HG02840 (cell line): ENCODE results near the gene FOSL1.

Source experiments
- ATAC-seq: cut with Tn5 transposase; IDR thresholded peaks from one replicate; pipeline ENCODE4 v1.9.1; 2021; ENCODE audit warnings: mild to moderate bottlenecking, moderate library complexity, moderate number of reproducible peaks; ENCODE audit not compliant: unreplicated experiment, low FRiP score

The FOSL1 gene

DNA sequence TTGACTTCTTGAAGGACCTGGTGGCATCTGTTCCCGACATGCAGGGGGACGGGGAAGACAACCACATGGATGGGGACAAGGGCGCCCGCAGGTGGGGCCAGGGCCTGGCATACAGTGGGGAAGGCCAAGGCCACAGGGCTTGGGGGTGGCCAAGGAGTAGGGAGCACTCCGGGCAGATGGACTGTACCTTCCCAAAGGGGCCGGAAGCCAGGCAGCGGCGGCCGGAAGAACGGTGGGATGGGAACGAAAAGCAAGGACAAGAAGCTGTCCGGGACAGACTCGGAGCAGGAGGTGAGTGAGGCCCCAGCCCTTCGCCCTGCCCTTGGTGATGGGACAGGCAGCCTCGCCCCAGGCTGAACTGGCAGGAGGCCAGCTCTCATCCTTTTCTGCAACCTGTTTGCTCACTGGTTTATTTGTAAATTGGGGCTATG lies 20.2 kb upstream of the FOSL1 start:
- ATAC-seq, result no peak

DNA sequence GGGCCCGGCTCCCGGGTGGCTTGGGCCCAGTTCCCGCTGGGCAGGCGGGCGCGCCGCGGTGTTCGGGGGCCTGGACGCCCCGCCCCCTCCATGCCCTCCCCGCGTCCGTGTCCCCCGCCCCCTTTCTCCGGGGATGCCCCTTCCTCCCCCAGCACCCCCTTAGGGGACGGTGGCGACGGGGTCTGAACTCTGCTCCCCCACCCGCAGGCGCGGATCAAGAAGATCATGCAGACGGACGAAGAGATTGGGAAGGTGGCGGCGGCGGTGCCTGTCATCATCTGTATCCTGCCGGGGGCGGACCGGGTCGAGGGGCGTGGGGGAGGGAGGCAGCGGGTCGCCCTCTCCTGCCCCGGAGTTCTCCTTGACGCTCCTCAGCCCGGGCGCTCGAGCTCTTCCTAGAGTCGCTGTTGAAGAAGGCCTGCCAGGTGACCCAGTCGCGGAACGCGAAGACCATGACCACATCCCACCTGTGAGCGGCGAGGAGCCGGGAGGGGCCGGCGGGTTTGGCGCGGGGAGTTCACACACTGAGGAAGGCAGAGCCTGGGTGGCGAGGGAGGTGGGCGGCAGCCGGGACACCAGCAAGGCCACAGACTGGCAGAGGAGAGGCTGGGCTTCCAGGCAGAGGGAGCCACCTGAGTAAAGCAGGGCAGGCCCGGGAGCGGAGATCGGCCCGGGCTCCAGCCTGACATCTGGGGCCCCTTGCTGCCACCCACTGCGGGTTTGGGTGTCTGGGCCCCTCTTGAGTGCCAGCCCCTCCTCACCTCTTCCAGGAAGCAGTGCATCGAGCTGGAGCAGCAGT lies 19.6 kb upstream of the FOSL1 start:
- peak; percentile 46 for ATAC-seq

DNA sequence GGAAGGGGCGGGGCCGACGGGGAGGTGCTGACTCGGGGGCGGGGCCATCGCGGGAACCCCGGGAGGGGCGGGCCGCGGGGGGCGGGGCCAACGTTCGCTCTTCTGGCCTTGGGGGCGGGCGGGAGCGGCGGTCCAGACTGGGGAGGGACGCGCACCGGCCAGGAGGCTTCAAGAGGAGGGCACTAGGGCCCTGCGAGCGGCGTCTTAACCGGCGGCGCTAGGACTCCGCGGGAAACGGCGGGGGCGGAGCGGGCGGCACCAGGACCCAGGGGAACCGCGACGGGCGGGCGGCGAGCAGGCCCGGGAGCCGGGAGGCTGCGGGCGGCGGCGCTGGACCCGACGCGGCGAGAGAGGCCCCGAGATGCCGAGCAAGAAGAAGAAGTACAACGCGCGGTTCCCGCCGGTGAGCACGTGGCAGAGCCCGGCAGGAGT lies 19.0 kb upstream of the FOSL1 start, which contains the start of gene DRAP1:
DRAP1 (plus strand) TSS at position 286 of the 432 bp plus-strand sequence; CDS start at position 362, 76 bp downstream.
- peak; percentile 87 for ATAC-seq

DNA sequence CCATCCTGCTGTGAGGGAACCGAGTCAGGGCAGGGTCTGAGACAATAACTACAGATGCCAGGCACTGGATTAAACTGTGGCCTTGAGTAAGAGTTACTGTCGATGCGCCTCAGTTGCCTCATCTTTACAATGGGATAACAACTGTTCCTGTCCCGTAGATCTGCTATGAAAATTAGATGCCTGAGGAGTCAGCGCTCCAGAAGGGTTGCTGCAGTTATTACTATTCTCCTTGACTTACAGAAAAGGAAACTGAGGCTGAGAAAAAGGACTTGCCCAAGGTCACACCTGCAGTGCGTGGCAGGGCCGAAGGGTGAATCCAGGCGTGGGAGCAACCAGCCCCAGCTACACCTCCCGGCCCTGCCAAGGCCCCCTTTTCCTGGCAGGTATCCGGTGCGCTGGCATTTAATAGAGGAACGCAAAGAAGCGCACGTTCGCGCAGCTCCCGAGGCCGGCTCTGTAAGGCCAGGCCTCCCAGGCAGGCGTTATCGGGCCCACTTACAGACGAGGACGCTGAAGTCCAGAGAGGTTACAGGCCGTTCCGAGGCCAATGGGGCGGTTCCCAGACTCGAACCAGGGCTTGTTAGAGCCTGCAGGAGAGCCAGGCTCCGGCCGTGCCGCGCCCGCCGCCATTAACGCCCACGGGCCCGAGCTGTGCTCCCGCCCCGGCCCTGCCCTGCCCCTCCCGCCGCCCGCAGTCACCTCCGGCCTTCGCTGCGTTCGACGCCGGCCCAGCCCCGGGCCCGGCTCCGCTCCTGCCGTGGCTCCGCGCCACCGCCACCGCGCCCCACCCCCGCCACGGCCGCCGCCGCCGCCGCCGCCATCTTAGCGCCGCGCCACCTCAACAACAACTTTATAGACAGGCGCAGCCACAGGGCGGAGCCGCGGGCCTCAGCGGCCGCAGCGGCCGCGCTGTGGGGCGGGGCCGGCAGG lies 18.3 kb upstream of the FOSL1 start, which contains the start of gene C11orf68:
C11orf68 (minus strand) TSS at position 852 of the 930 bp plus-strand sequence; CDS start at position 821, 31 bp downstream.
- peak; percentile 45 for ATAC-seq

DNA sequence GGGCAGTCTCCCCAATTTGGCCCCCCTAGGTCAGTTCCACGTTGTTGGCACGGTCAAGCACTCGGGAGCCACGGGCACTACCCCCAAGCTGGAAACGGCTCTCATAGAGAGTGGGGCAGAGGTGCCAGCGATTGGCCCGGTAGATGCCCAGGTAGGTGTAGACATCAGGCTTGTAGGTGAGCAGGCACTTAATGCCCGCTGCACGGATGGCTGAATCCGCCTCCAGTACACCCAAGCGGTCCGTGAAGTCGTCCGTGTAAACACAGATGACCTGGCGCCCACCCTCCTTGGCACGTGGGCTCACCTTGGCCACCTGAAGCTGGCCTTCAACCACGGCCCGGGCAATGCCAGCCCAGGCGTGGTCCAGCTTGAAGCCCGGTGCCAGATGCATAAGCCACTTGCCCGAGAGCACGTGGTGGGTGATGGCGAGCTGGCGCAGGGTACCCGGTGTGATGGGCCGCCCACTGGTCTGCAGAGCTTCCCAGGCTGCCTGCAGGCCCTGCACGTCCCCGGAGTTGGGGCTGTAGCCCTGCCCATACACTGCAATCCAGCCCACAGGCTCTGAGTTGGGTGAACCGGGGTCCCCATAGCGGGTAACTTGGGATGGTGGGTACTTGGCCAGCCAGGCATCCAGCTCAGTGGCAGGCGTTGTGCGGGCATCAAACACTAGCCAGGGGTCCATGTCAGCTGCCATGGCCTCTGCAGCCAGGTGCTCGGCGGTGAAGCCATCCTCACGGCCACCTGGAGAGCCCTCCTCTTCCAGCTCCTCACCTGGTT lies 17.4 kb upstream of the FOSL1 start:
- no peak for ATAC-seq

DNA sequence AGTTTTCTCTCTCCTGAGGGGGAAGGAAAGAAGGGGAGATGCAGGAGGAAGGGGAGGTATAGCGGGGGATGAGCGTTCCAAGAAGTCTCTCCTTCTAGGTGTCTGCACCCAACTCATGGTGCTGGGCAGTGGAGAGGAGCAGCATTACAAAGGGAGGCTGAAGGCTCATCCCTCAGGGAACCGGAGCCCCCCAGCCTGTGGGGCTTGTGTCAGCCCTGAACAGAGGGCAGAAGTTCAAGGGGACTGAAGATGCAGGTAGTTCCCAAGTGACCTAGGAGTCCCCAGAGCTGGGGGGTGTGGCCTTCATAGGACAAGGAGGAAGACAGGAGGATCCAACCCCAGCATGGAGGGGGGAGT lies 16.9 kb upstream of the FOSL1 start:
- no peak for ATAC-seq

DNA sequence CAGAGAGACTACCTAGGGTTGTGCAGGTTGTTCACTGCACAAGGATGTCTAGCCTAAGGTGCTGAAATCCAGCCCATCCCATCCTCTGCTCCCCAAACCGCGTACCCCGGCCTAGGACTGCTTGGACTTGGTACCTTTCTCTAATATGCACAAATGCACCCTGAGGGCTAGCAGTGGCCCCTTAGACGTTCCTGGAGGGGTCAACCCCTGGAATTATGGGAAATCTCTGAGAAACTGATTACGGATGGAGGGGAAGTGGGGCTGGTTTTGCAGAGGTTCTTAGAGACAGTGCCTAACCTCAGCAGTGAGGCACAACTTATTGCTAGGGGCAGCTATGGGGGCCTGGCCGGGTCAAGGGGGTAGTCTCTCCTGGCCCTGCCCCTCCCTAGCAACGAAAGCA lies 16.2 kb upstream of the FOSL1 start:
- no peak for ATAC-seq

DNA sequence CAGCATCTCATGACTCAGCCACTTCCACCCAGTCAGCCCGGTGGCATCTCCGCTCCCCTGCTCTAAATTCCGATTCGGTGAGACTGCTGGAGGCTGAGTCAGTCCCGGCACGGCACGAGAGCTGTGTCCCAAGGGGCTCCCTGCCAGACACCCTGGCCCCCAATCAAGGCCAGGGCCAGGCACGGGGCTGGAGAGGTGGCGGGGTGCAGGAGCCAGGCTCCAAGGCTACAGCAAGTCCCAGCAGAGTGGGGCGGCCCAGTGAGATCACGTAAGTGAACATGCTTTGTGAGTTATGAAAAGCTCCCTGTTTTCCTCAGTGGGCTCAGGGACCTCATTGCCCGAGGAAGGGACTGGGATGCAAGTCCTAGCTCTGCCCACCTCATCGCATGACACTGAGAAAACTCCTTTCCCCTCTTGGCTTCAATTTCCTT lies 15.6 kb upstream of the FOSL1 start:
- no peak for ATAC-seq

DNA sequence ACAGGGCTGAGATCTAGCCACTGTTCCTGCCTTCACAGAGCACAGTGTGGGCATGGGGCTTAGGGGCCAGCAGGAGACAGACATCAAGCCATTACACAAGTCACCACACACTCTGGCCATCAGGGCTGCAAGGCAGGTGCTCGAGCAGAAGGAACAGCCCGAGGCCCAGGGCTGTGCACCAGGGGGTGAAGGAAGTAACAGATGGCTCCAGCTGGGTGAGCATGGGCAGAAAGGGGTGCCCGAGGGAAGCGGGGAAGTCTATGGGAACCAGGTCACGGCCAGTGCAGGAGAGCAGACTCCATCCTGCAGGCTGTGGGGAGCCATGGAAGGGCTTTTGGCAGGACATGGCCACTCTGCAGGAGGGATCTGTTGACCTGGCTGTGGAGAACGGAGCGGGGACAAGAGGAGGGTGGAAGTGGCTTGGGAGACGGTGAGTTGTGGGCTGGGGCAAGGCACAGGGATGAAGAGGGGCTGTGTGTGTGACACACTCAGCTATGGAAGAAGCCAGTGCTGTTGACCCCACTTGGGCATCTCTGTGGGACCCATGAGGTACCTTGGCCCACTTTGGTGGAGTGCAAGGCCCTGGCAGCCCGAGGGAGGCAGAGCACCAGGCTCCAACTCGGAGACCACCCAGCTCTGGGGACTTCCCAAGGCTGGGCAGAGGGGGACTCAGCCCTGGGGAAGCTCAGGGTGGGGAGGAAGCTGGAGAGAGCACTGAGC lies 15.1 kb upstream of the FOSL1 start:
- no peak for ATAC-seq

DNA sequence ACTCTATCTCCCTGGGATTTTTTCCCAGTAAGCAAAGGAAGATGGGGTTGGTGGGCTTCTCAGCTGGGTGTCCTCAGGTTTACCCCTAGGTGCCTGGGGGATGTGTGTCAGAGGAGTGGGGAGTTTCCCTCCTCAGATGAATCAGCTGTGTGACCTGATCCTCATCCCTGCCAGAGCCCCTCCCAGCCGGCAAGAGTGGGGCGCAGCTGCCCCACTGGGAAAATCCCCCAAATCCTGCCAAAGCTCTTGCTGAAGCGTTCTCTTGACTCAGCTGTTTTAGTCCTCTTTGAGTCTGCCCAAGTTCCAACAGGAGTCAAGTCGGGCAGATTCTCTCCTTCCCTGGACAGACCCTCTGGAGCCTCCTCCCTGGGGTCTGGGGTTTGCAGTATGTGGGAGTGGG lies 12.7 kb upstream of the FOSL1 start:
- ATAC-seq, result no peak

DNA sequence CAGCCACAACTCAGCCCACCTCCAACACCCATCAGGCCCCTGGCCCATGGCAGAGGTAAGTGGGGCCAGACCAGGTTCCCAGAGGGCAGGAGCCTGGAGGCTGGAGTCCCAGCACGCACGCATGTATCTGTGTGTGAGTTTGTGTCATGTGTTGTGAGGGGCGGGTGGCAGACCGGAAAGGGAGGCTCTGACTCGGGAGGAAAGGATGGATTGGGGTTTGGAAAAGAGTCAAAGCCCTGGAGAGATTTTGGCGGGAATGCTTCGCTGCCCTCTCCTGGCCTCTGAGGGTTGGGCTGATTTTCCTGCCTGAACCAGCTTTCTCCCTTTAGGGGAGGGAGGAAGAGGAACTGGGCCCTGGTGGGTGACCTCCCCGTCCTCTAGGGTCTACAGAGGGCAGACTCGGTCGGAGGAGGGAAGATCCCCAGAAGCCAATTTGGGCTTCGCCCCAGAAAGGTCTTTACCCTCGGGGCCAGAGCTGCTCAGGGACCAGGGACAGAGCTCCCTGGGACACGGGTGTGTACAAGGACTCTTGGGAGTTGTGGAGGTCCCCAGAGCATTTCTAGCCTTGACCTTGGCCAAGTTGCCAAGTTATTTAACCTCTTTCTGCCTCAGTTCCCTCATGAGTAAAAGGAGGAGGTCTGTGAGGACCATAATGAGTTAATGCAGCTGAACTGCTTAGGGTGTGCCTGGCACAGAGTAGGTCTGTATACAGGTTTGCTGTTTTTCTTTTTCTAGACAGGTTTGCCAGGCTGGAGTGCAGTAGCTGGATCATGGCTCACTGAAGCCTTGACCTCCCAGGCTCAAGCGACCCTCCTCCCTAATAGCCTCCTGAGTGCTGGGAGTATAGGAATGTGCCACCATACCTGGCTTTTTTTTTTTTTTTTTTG lies 11.7 kb upstream of the FOSL1 start:
- no peak for ATAC-seq

DNA sequence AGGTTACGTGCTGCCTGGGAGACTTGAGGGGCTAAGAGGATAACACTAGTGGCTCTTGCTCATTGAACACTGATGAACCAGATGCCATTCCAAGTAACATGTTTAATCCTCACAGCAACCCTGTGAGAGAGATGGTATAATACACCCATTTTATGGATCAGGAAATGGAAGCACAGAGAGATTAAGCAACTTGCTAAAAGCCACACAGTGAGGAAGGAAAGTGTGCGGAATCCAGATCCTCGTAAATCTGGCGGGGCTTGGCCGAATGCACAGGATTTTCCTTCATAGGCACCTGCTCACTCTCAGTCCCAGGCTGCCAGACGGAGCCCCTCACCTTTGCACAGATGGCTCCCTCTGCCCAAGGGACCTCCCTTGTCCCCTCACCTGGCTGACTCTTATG lies 7.7 kb upstream of the FOSL1 start:
- ATAC-seq, result no peak

DNA sequence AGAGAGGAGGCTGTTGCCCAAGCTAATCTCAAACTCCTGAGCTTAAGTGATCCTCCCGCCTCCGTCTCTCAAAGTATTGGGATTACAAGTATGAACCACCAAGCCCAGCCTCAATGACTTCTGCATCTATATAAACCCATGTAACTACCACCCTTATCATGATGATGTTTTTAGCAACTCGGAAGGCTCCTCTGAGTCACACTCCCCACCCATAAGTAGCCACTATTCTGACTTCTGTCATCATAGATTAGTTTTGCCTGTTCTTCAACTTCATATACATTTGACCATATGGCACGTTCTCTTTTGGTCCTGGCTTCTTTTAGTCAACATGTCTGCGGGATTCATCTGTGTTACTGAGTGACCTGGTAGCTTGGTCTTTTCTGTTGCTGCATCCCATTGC lies 6.4 kb upstream of the FOSL1 start:
- ATAC-seq, result no peak

DNA sequence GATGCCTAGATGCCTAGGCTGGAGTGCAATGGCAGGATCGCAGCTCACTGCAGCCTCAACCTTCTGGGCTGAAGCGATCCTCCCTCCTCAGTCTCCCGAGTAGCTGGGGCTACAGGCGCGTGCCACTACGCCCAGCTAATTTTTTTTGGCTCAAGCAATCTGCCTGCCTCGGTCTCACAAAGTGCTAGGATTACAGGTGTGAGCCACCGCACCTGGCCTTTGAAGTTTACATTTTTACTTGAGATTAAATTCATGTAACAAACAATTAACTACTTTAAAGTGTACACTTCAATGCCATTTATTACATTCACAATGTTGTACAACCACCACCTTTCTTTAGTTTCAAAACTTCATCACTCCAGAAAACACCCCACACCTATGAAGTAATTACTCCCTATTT lies 3.5 kb upstream of the FOSL1 start:
- no peak for ATAC-seq

DNA sequence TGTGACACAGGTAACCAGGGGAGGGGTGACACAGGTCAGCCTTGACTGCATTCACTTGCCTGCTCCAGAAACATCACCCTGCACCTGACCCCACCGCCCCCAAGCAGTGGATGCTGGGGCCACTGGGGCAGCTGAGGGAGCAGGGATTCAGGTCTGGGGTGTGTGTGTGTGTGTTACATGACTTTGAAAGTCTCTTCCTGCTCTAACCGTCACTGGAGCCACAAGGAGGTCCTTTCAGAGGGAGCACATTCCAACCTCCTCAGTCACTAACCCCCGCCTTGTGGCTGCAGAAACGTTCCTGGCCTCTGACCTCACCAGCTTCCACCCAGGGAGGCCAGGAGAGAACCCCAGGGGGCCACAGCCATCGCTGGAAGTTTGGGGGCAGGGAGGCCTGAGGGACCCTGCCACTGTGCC lies 2.9 kb upstream of the FOSL1 start:
- ATAC-seq, result no peak

DNA sequence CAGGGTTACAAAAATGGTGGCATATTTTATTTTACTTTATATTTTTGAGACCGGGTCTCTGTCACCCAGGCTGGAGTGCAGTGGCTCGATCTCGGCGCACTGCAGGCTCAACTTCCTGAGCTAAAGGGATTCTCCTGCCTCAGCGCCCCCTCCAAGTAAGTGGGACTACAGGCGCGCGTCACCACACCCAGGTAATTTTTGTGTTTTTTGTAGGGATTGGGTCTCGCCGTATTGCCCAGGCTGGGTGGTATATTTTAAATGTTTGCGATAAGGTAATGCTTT lies 652 bp upstream of the FOSL1 start:
- ATAC-seq, result no peak

DNA sequence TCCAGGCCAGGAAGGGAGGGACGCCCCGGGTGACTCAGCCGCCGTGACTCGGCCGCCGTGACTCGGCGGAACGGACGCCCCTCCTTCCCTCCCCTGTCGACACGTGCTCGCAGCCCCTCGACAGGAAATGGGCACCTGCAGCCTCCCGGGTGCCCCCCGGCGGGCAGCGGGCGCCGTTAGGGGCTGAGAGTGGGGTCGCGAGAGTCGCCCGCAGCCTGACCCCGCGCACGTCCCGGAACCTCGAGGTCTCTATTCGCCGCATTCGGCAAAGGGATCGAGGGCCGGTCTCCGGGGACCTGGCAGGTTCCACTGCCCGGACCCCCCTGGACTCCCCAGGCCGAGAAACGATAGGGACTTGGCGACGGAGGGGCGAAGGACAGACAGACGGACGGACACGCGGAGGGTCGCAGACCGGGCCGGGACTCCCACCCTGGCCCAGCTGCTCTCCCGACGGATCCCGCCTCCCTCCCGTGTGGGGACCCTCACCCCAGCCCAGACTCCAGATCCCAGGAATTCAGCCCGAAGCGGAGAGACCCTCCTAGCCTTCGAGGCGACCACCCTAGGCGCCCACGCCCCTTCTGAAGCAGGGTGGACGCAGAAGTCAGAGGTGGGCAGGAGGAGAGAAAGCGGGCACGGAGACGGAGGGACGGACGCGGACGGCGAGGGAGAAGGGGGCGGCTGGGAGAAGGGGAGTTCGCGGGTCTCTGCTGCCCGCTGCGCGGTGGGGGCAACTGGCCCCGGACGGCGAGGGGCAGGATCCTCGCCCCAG lies 648 bp downstream of the FOSL1 start:
- ATAC-seq, result no peak

DNA sequence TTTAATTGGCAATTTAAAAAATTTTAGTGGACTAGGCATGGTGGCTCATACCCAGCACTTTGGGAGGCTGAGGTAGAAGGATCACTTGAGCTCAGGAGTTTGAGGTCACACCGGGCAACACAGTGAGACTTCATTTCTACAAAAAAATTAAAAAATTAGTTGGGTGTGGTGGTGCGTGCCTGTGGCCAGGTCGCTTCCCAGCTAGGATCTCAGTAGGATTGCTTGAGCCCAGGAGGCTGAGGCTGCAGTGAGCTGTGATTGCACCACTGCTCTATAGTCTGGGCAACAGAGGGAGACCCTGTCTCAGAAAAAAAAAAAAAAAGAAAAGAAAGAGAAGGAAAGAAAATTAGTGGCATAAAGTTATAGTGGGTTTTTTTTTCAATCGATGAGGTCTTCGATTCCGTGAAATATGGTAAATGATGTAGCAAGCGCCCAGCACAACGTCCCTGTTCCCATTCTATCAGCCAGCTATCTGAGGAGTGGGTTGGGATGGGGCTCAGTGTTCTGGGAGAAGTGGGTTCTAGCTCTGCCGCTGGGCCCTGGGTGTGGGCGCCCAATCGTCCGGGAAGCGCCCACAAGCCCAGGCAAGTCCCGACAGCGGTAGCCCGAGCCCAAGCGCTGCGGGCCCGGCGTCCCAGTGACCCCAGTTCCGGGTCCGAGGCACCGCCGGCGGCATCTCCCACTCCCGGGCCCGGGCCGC lies 1.4 kb downstream of the FOSL1 start:
- no peak for ATAC-seq
